ENCODE measurements around the gene WDTC1. TPM values are rescaled to one million over a fixed set of nuclear protein-coding genes. Genes with fewer than 3 reads are reported as not detected.
A peak's percentile ranks its signal among the peaks of the same experiment; 100 is the strongest.

WDTC1 gene
- total and polyA plus RNA-seq, 9 of the 15 experiments (the other 6 are each of a cell fraction or from before 2014, with no cell fraction given), result 0.18 to 32.3 (median 8.8) TPM

DNA sequence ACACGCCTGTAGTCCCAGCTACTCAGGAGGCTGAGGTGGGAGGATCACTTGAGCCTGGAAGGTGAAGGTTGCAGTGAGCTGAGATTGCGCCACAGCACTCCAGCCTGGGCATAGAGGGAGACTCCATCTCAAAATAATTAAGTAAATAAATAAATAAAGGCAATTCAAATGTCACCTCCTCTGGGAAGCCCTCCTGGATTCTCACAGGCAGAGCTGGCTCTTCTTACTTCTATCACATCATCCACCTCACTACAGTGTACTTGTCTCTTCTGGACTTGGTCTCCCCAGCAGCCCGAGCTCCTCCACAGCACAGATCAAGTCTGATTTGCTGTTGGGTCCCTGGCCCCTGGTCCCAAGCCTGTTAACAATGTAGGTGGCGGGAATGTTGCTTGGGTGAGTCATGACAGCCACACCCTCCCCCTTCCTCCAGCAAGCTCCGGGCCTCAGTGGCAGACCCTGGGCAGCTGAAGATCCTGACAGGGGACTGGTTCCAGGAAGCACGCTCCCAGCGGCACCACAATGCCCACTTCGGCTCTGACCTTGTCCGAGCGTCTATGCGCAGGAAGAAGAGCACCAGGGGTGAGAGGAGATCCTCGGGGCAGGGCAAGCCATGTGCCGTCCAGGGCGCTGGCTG is 112.7 kb downstream of the WDTC1 start (continued):
- no peak for TF ChIP-seq ZBTB34 (CRISPR knock-in tag; IDR thresholded peaks at IDR 0.05)
- TF ChIP-seq ZFP36 (IDR thresholded peaks at IDR 0.05; ENCODE audit: low read depth, low read length, partially characterized antibody), result peak; percentile 99
- TF ChIP-seq ZNF436 (CRISPR knock-in tag; IDR thresholded peaks at IDR 0.05), result peak; percentile 86
- TF ChIP-seq JUND (IDR thresholded peaks at IDR 0.05; ENCODE audit: borderline replicate concordance, low read depth, low read length), result peak; percentile 59
- TF ChIP-seq JUND (tag; IDR thresholded peaks at IDR 0.05; ENCODE audit: borderline replicate concordance, low read depth, low read length), result no peak
- TF ChIP-seq TEAD2 (tag; IDR thresholded peaks at IDR 0.05), result no peak
- TF ChIP-seq POLR2G (IDR thresholded peaks at IDR 0.05; ENCODE audit: low read depth, low read length), result 0 out of 2 replicates have a peak, but pooled peaks have one; percentile 31
- TF ChIP-seq NUFIP1 (IDR thresholded peaks at IDR 0.05; ENCODE audit: partially characterized antibody), result no peak
- TF ChIP-seq DACH1 (IDR thresholded peaks at IDR 0.05; ENCODE audit: partially characterized antibody), result peak; percentile 62
- peak in 1 of 2 experiments; percentile 87; a peak in 2 of 4 replicates for TF ChIP-seq KDM1A (IDR thresholded peaks at IDR 0.05)
- no peak for TF ChIP-seq ZNF253 (CRISPR knock-in tag; conservative IDR thresholded peaks at IDR 0.05)
- TF ChIP-seq SMARCA5 (IDR thresholded peaks at IDR 0.05), result peak; percentile 94
- no peak for TF ChIP-seq EP400 (IDR thresholded peaks at IDR 0.05)

Data from K562 (cell line).